Measurements from ENCODE around the gene AUNIP.

- TF ChIP-seq CTCF (IDR thresholded peaks at IDR 0.05; ENCODE audit: extremely low read depth in 1 of 2, insufficient read depth in 1 of 2, low read depth in 1 of 2, low read length in 2 of 2) (peak; percentile 78 to 95), MAX (IDR thresholded peaks at IDR 0.05; ENCODE audit: insufficient read depth, insufficient read length) (no peak), EZH2 (IDR thresholded peaks at IDR 0.05; ENCODE audit: borderline replicate concordance, low read depth, low read length, severe bottlenecking) (no peak), POLR2A (IDR thresholded peaks at IDR 0.05; ENCODE audit: low read depth, low read length) (no peak)
Observed at GRCh38 chr1:25810341-25811299, 48.6 kb downstream of the AUNIP start.
